Keratinocyte (primary cell): ENCODE data around the gene TRAPPC14. TPM values are rescaled to one million over a fixed set of nuclear protein-coding genes. Genes with fewer than 3 reads are reported as not detected.

Source experiments
- DNase-seq: peaks from one replicate; pipeline ENCODE4 v3.0.0-alpha.2; 2011; ENCODE audit warnings: low read depth, missing footprints, low spot score
- FAIRE-seq: peaks from 2 replicates; lab custom pipeline; 2011; peaks lifted over from hg19 to GRCh38; lab: Jason Lieb, UNC
- H2AFZ ChIP-seq: 2 replicates; pipeline ENCODE4 v1.6.0; 2012; ENCODE audit warnings: low read length, control low read depth, inconsistent platforms; ENCODE audit not compliant: control insufficient read depth
- H3K27ac ChIP-seq: 2 replicates; pipeline ENCODE4 v1.5.1; 2011; ENCODE audit warnings: low read length; ENCODE audit not compliant: control insufficient read depth, insufficient read depth
- H3K27me3 ChIP-seq: 3 replicates; pipeline ENCODE4 v1.6.0; 2011; ENCODE audit warnings: low read length; ENCODE audit not compliant: control insufficient read depth, insufficient read depth; ENCODE audit errors: extremely low read depth
- H3K36me3 ChIP-seq, 2 experiments: 2 replicates in 1 of 2; 3 replicates in 1 of 2; pipeline ENCODE4 v1.5.1; 2011; ENCODE audit warnings: low read length in 2 of 2, mild to moderate bottlenecking in 1 of 2; ENCODE audit not compliant: control insufficient read depth in 2 of 2, insufficient read depth in 2 of 2; ENCODE audit errors: extremely low read depth in 1 of 2
- H3K4me1 ChIP-seq: 3 replicates; pipeline ENCODE4 v1.5.1; 2011; ENCODE audit warnings: low read length; ENCODE audit not compliant: control insufficient read depth, insufficient read depth; ENCODE audit errors: extremely low read depth
- H3K4me2 ChIP-seq: 3 replicates; pipeline ENCODE4 v1.6.0; 2011; ENCODE audit warnings: low read depth, low read length; ENCODE audit not compliant: control insufficient read depth, insufficient read depth; ENCODE audit errors: extremely low read depth
- H3K4me3 ChIP-seq, 3 experiments: fragments of 200-600 bp in 1 of 3; sonication (generic) in 1 of 3; 2 replicates in 2 of 3; 3 replicates in 1 of 3; pipeline ENCODE4 v1.5.1; 2011 to 2016; ENCODE audit warnings: low read length in 3 of 3, mild to moderate bottlenecking in 3 of 3, control low read depth in 2 of 3, inconsistent platforms in 1 of 3, low read depth in 1 of 3, mixed read lengths in 1 of 3, mixed run types in 1 of 3, moderate library complexity in 1 of 3; ENCODE audit not compliant: control insufficient read depth in 2 of 3, insufficient read depth in 2 of 3; ENCODE audit errors: extremely low read depth in 1 of 3
- H3K79me2 ChIP-seq: 2 replicates; pipeline ENCODE4 v1.6.0; 2012; ENCODE audit warnings: low read length; ENCODE audit not compliant: control insufficient read depth, insufficient read depth
- H3K9ac ChIP-seq: 3 replicates; pipeline ENCODE4 v1.6.0; 2011; ENCODE audit warnings: low read length; ENCODE audit not compliant: control insufficient read depth, insufficient read depth; ENCODE audit errors: extremely low read depth
- H3K9me1 ChIP-seq: 3 replicates; pipeline ENCODE4 v1.6.0; 2011; ENCODE audit warnings: low read length; ENCODE audit not compliant: control insufficient read depth, insufficient read depth; ENCODE audit errors: extremely low read depth
- H3K9me3 ChIP-seq: 2 replicates; pipeline ENCODE4 v1.5.1; 2012; ENCODE audit warnings: low read depth, low read length; ENCODE audit not compliant: control insufficient read depth
- H4K20me1 ChIP-seq: 3 replicates; pipeline ENCODE4 v1.6.0; 2011; ENCODE audit warnings: low read length; ENCODE audit not compliant: control insufficient read depth, insufficient read depth; ENCODE audit errors: extremely low read depth
- CTCF ChIP-seq, 3 experiments: IDR thresholded peaks in 1 of 3; conservative IDR thresholded peaks in 1 of 3; optimal IDR thresholded peaks in 1 of 3; 2 replicates in 2 of 3; 3 replicates in 1 of 3; pipeline versions ENCODE3 to v1.5.1; 2011; ENCODE audit warnings: low read length in 3 of 3, mild to moderate bottlenecking in 3 of 3, moderate library complexity in 2 of 3, control low read depth in 1 of 3, inconsistent platforms in 1 of 3; ENCODE audit not compliant: insufficient read depth in 2 of 3; ENCODE audit errors: extremely low read depth in 1 of 3
- EZH2 ChIP-seq: IDR thresholded peaks from one replicate; pipeline ENCODE4 v1.6.1; 2012; ENCODE audit warnings: inconsistent platforms, mild to moderate bottlenecking, low read length, moderate library complexity
- dilution Hi-C: fragments of 300-500 bp; cut with MboI; formaldehyde crosslinking; loops from one replicate; pipeline ENCODE4 v1.7.0; 2020; ENCODE audit warnings: low sequenced_read_pairs; ENCODE audit not compliant: extremely low pct_ligation_motif_present
- polyA plus RNA-seq, 5 experiments: library from polyadenylated mRNA; depleted of rRNA in 3 of 5; stranded (reverse) in 3 of 5; stranded (forward) in 1 of 5; unstranded in 1 of 5; fragments of >200 nt; gene quantifications; 1 replicate in 1 of 5; 2 replicates in 3 of 5; 3 replicates in 1 of 5; pipeline versions ENCODE4 v1.2.1 to v1.2.3, GENCODE V29; 2011 to 2012; ENCODE audit warnings: missing spikeins in 2 of 5, low read depth in 1 of 5, low replicate concordance in 1 of 5

TRAPPC14 gene
- polyA plus RNA-seq, 1 donor (not counting 4 experiments of a cell fraction or from before 2014, with no cell fraction given): 4.7 TPM

GRCh38 chr7:100157069-100157333 is 1.5 kb downstream of the TRAPPC14 start:
- no peaks in the 10 kb centered on the region for H3K9me3 ChIP-seq
- no peak for FAIRE-seq
- TF ChIP-seq EZH2 (no peak), CTCF (optimal IDR thresholded peaks at IDR 0.05 in 1 of 3, IDR thresholded peaks at IDR 0.05 in 1 of 3, conservative IDR thresholded peaks at IDR 0.05 in 1 of 3; ENCODE audit: extremely low read depth in 1 of 3, insufficient read depth in 2 of 3, low read length in 3 of 3) (no peak)
- H3K79me2 ChIP-seq: peaks cover 5% of the 10 kb centered on the region
- H3K9me1 ChIP-seq: no peaks in the 10 kb centered on the region
- no peak overlapping the region for H3K27ac ChIP-seq
- peaks cover 7% of the 10 kb centered on the region for H4K20me1 ChIP-seq
- H3K4me1 ChIP-seq: peaks cover 19% of the 10 kb centered on the region
- H3K27me3 ChIP-seq: no peaks in the 10 kb centered on the region
- H3K4me3 ChIP-seq: peak overlapping the region in 1 of 3 experiments; percentile 63
- no peak overlapping the region for H2AFZ ChIP-seq
- dilution Hi-C loops: no loop called here
- no peak overlapping the region for H3K9ac ChIP-seq
- peaks cover 16 to 28% of the 10 kb centered on the region in 2 experiments for H3K36me3 ChIP-seq
- DNase-seq: no peak
- H3K4me2 ChIP-seq: peak overlapping the region; percentile 78

- Histone ChIP-seq H4K20me1 (peaks cover 7% of the 10 kb centered on the region), H3K4me1 (peaks cover 19% of the 10 kb centered on the region), H3K4me3 (no peak overlapping the region), H3K27me3 (no peaks in the 10 kb centered on the region), H3K36me3 (peaks cover 16 to 28% of the 10 kb centered on the region in 2 experiments), H3K79me2 (peaks cover 5% of the 10 kb centered on the region), H3K4me2 (peak overlapping the region; percentile 78), H3K9me1 (no peaks in the 10 kb centered on the region), H3K27ac (no peak overlapping the region), H3K9ac (no peak overlapping the region), H3K9me3 (no peaks in the 10 kb centered on the region), H2AFZ (no peak overlapping the region)
- no peak for TF ChIP-seq CTCF (optimal IDR thresholded peaks at IDR 0.05 in 1 of 3, IDR thresholded peaks at IDR 0.05 in 1 of 3, conservative IDR thresholded peaks at IDR 0.05 in 1 of 3; ENCODE audit: extremely low read depth in 1 of 3, insufficient read depth in 2 of 3, low read length in 3 of 3)
- TF ChIP-seq EZH2: no peak
- FAIRE-seq (no peak), DNase-seq (no peak)
- dilution Hi-C loops: no loop called here
Measured at GRCh38 chr7:100156331-100157068, 2.0 kb downstream of the TRAPPC14 start.
